ENCODE measurements around the gene SCNN1A. TPM values are rescaled to one million over a fixed set of nuclear protein-coding genes. Genes with fewer than 3 reads are reported as not detected.
A peak's percentile ranks its signal among the peaks of the same experiment; 100 is the strongest.

Gene SCNN1A
- total and polyA plus RNA-seq, 2 of the 13 experiments (the other 11 are each of a cell fraction or from before 2014, with no cell fraction given): 1.5 to 14.6 TPM

DNA sequence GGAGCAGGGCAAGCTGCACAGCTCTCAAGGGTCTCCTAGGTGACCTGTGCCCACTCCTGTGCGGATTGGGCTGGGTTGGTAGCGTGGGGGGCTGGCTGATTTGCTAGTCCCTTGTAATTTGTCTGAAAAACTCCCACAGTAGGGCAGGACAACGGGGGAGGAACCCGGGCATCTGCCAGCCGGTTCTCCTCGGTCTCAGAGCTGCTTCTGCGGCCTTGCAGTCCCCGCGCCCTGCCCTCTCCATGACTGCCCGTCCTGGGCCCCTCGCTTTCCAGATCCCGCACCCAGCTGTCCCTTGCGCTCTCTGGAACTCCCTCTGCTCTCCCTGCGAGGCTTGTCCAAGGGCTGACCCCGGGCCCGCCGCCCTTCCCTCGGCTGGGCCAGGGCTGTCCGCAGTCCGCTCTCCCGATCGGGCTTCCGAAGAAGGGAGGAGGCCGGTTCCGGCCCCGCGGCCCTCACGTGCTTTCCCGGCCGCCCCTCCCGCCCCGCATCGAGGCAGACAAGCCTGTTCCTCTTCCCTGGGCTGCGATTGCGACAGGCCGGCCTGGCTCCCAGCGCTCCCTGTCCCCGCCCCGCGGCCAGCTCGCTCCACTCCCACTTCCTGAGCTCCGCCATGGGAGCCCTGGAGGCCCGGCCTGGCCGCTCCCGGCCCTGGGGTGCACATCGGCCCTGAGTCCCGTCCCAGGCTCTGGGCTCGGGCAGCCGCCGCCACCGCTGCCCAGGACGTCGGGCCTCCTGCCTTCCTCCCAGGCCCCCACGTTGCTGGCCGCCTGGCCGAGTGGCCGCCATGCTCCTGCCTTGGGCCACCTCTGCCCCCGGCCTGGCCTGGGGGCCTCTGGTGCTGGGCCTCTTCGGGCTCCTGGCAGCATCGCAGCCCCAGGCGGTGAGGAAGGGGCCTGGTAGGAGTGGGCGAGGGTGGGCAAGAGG, 8.5 kb upstream of the SCNN1A start, which contains the start of gene LTBR (continued):
- TF ChIP-seq ZNF142 (CRISPR knock-in tag; IDR thresholded peaks at IDR 0.05) (0 out of 2 replicates have a peak, but pooled peaks have one; percentile 49), CBX2 (IDR thresholded peaks at IDR 0.05; ENCODE audit: low read depth, low read length) (no peak), CBX2 (CRISPR knock-in tag; IDR thresholded peaks at IDR 0.05; ENCODE audit: low read depth) (no peak), ZNF549 (CRISPR knock-in tag; IDR thresholded peaks at IDR 0.05) (no peak), FOXJ3 (CRISPR knock-in tag; IDR thresholded peaks at IDR 0.05; ENCODE audit: borderline replicate concordance) (no peak), PHF8 (CRISPR knock-in tag; IDR thresholded peaks at IDR 0.05) (peak; percentile 87), SRF (IDR thresholded peaks at IDR 0.05; ENCODE audit: low read depth, low read length) (no peak), HNRNPLL (IDR thresholded peaks at IDR 0.05; ENCODE audit: low read depth, low read length, poor library complexity, severe bottlenecking) (peak; percentile 34), ZNF44 (CRISPR knock-in tag; IDR thresholded peaks at IDR 0.05) (peak; percentile 81), MYC (CRISPR knock-in tag; IDR thresholded peaks at IDR 0.05; ENCODE audit: borderline replicate concordance) (peak; percentile 94), MAFF (IDR thresholded peaks at IDR 0.05; ENCODE audit: low read depth, low read length) (no peak), CEBPB (IDR thresholded peaks at IDR 0.05; ENCODE audit: borderline replicate concordance, low read depth, low read length) (peak; percentile 96)
- TF ChIP-seq, protein P1, sequence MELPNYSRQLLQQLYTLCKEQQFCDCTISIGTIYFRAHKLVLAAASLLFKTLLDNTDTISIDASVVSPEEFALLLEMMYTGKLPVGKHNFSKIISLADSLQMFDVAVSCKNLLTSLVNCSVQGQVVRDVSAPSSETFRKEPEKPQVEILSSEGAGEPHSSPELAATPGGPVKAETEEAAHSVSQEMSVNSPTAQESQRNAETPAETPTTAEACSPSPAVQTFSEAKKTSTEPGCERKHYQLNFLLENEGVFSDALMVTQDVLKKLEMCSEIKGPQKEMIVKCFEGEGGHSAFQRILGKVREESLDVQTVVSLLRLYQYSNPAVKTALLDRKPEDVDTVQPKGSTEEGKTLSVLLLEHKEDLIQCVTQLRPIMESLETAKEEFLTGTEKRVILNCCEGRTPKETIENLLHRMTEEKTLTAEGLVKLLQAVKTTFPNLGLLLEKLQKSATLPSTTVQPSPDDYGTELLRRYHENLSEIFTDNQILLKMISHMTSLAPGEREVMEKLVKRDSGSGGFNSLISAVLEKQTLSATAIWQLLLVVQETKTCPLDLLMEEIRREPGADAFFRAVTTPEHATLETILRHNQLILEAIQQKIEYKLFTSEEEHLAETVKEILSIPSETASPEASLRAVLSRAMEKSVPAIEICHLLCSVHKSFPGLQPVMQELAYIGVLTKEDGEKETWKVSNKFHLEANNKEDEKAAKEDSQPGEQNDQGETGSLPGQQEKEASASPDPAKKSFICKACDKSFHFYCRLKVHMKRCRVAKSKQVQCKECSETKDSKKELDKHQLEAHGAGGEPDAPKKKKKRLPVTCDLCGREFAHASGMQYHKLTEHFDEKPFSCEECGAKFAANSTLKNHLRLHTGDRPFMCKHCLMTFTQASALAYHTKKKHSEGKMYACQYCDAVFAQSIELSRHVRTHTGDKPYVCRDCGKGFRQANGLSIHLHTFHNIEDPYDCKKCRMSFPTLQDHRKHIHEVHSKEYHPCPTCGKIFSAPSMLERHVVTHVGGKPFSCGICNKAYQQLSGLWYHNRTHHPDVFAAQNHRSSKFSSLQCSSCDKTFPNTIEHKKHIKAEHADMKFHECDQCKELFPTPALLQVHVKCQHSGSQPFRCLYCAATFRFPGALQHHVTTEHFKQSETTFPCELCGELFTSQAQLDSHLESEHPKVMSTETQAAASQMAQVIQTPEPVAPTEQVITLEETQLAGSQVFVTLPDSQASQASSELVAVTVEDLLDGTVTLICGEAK (IDR thresholded peaks at IDR 0.05): no peak
- TF ChIP-seq, protein P1 (CRISPR knock-in tag; IDR thresholded peaks at IDR 0.05): peak; percentile 84

Measured in HepG2 (cell line).